HG03039 (cell line): ENCODE measurements around the gene CALR3.
"Not testable (repeated sequence)": the region's sequence is repeated elsewhere in the genome, so short reads cannot be mapped to it uniquely, and the experiment has no call there.

ENCODE experiments used
- ATAC-seq: cut with Tn5 transposase; IDR thresholded peaks from one replicate; pipeline ENCODE4 v1.9.1; 2021; ENCODE audit warnings: mild to moderate bottlenecking, moderate library complexity; ENCODE audit not compliant: unreplicated experiment

CALR3 gene

DNA sequence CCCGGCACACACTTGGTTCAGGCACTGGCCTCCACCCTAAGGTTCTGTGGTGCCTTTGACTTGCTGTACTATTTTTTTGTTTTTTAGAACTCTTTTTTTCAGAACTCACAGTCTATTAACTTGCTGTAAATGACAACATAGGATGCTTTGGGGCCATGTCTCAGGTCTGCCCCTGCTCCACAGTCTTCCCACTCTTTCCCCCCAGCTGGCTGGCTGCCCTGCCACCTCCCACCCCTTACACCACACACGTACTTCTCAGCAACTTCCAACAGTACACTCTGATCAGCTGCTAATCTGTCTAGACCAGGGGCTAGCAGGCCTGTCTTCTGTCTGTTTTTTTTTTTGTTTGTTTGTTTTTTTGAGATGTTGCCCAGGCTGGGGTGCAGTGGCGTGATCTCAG is 8.3 kb upstream of the CALR3 start:
- no peak for ATAC-seq

DNA sequence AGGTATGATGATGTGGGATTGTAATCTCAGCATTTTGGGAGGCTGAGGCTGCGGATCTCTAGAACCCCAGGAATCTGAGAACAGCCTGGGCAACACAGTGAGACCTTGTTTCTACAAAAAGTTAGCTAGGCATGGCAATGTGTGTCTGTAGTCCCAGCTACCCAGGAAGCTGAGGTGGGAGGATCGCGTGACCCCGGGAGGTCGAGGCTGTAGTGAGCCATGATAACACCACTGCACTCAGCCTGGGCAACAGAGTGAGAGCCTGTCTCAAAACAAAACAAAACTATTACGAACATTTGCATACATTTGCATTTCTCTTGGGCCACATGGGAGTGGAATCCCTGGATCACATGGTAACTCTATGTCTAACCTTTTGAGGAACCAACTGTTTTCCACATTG is 1.9 kb upstream of the CALR3 start:
- no peak for ATAC-seq

DNA sequence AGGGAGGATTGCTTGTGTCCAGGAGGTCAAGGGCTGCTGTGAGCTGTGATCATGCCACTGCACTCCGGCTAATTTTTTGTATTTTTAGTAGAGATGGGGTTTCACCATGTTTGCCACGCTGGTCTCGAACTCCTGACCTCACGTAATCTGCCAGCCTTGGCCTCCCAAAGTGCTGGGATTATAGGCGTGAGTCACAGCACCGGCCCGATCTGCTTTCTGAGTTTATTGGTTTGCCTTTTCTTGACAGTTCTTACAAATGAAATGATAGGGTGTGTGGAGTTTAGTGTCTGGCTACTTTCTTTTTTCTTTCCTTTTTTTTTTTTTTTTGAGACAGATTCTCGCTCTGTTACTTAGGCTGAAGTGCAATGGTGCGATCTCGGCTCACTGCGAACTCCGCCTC is 1.1 kb upstream of the CALR3 start:
- no peak for ATAC-seq

- ATAC-seq: no peak
Observed at GRCh38 chr19:16496613-16496983, 631 bp upstream of the CALR3 start.

- ATAC-seq: not testable (repeated sequence)
Observed at GRCh38 chr19:16486476-16486875, 9.5 kb downstream of the CALR3 start.

- no peak for ATAC-seq
Observed at GRCh38 chr19:16482745-16483144, 13.2 kb downstream of the CALR3 start.

GRCh38 chr19:16477311-16477710 is 18.7 kb downstream of the CALR3 start:
- ATAC-seq: no peak

- ATAC-seq: no peak
Observed at GRCh38 chr19:16476401-16476800, 19.6 kb downstream of the CALR3 start.

DNA sequence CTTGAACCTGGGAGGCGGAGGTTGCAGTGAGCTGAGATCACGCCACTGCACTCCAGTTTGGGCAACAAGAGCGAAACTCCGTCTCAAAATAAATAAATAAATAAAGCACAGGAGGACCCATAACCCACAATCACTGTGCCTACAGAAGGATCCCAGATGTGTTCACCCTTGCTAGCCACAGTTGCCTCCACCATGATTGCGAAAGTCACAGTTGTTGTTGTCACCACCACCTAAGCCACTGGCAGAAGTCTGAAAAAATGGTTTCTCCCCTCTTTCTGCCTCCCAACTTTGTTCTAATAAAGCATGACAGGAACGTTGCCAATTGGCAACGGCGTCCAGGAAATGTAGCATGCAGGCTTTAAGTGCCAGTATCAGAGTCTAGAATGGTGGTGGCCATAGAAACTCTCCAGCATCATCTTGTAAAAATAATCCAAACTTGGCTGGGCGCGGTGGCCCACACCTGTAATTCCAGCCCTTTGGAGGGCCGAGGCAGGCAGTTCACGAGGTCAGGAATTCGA is 22.0 kb downstream of the CALR3 start:
- ATAC-seq: no peak

DNA sequence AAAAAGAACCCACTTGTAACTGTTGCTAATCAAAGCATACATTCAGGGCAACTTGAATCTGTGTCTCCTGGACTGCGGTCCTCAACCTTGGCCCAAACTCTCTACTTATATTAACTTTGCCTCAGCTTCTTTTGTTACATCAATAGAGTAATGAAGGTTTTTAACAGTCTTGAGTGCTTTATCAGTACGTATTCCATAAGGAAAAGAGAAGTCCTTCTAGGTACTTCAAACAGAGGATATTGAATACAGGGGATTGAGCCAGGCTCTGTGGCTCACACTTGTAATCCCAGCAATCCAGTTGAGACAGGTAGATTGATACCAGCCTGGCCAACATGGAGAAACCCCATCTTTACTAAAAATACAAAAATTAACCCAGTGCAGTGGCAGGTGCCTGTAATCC is 23.0 kb downstream of the CALR3 start:
- ATAC-seq: no peak

DNA sequence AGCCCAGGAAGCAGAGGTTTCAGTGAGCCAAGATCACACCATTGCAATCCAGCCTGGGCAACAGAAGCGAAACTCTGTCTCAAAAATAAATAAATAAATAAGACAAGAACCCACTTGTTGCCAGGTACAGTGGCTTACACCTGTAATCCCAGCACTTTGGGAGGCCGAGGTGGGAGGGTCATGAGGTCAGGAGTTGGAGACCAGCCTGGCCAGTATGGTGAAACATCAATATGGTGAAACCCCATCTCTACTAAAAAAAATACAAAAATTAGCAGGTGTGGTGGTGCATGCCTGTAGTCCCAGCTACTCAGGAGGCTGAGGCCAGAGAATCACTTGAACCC is 23.4 kb downstream of the CALR3 start:
- not testable (repeated sequence) for ATAC-seq

- ATAC-seq: peak; percentile 20
Observed at GRCh38 chr19:16470911-16471811, 24.8 kb downstream of the CALR3 start.

DNA sequence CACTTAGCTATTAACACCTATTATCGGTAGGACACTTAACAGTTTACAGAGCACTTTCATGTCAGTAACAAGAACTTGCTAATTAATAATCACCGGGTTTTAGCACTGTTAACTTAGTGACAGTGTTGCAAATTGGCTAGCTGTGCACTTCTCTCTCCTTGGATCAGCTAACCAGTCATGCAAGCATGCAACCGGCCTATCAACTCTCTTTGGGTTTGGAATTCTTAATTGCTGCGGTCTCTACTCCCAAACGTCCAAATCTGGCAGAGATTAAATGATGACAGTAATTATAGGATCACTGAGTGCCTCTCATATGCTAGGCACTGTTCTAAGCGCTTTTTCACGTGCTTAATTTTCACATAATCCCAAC is 25.4 kb downstream of the CALR3 start:
- no peak for ATAC-seq

DNA sequence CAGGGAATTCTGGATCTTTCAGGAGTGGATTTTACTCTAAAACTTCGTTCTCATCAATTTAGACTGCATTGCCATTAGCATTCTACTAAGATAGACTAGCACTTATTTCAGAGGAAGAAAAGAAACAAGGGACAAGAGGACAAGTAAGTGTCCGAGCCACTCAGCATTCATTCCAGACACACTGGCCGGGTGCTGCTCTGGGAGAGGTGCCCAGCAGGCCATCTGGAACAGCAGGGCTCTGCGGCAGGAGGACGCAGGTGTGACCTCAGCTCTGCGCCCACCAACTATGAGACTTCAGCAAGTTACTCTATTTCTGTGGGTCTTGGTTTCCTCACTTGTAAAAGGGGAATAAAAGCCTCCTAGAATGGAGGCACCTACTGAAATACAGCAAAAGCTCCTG is 28.4 kb downstream of the CALR3 start:
- no peak for ATAC-seq

- not testable (repeated sequence) for ATAC-seq
Observed at GRCh38 chr19:16466802-16467427, 29.1 kb downstream of the CALR3 start.

DNA sequence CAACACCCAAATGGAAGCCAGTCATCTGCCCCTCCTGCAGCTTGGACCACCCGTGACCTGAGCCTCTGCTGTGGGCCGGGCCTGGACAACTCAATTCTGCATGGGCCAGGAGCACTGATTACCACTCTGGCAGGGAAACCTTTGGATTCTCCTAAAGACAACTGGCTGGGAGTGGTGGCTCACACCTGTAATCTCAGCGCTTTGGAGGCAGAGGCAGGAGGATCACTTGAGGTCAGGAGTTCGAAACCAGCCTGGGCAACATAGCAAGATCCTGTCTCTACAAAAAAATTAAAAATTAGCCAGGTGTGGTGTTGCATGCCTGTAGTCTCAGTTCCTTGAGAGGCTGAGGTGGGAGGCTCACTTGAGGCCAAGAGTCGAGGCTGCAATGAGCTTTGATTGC is 30.7 kb downstream of the CALR3 start:
- ATAC-seq: no peak

DNA sequence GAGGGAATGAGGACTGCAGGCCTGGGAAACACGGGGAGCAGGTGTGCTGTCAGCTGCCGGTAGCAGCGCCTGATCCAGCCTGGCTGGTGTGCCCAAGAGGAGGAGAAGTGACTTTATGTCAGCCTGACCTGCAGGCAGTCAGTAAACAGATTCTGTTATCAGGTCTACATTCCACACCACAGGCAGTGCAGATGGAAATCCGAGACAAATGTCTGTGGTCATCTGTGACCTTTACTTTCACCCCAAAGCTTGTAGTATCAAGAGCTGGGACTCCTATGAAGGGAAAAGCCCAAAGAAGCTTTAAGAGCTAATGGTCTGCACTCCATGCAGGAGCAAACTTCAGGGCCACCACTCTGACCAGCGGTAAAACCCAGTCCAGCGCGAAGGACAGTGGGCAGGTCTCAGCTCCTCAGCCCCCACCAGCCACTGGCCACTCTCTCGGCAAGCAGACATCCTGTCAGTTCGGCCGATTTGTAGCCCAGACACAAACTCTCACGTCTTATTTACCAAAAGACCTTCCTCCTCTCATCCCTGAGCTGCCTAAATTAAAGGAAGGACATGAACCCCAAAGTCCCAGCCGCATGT is 31.9 kb downstream of the CALR3 start:
- no peak for ATAC-seq

- no peak for ATAC-seq
Observed at GRCh38 chr19:16463341-16463990, 32.5 kb downstream of the CALR3 start.

DNA sequence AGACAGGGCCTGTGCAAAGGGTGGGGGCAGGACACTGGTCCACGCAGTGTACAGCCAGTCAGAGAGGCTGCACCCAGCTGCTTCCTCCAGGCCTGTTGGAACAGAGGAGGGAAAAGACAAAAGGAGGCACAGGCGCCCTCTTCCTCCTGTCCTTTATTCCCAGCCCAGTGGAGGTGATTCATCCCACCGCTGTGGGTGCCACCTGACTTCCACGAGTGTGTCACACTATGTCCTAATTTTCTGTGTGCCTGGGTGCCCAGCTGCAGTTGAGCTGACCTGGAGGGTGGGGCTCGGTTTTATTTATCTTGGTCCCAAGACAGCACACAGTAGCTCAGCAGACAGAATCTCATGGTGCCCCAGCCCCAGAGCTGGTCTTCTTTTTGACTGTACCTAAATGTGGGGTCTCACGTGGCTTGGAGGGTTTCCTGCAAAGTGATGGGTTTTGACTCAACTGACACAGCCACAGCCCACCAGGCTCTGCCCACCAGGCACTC is 33.2 kb downstream of the CALR3 start:
- no peak for ATAC-seq

DNA sequence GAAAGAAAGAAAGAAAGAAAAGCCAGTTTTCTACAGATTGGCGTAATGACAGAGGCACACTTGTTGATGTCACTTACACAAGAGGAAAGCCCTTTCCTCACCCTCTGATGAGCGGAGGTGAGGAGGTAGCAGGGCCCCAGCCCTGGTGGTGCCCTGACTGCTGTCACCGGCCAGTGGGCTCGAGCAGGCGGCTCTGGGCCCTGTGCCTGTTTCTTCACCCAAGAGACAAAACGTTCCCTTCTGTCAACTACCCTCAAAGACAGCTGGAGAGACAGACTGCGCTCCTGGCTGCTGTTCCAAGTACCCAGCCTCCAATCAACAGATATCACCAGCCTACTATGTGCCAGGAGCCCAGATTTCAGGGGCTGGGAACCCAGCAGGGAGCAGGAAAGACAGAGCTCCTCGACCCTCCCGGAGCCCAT is 34.3 kb downstream of the CALR3 start:
- no peak for ATAC-seq

GRCh38 chr19:16460454-16460853 is 35.5 kb downstream of the CALR3 start:
- ATAC-seq: no peak
